KBM-7 (cell line): Measurements from ENCODE around the gene LCNL1.

Source experiments
- DNase-seq: peaks from one replicate; pipeline ENCODE4 v3.0.0-alpha.2; 2015
- in situ Hi-C: fragments of 300-500 bp; cut with MboI; formaldehyde crosslinking; loops from 2 replicates; pipeline ENCODE4 v1.14.3; 2020; ENCODE audit warnings: low sequenced_read_pairs, low pct_unique_long_range_greater_than_20kb, mixed read lengths

LCNL1 gene

GRCh38 chr9:136956604-136957003 is 26.2 kb upstream of the LCNL1 start:
- DNase-seq: no peak
- in situ Hi-C loops: no loop called here

- in situ Hi-C loops: no loop called here
- DNase-seq: no peak
Measured at GRCh38 chr9:136957461-136957860, 25.3 kb upstream of the LCNL1 start.

- no peak for DNase-seq
- in situ Hi-C loops: no loop called here
Measured at GRCh38 chr9:136957901-136958300, 24.9 kb upstream of the LCNL1 start.

GRCh38 chr9:136958473-136958872 is 24.3 kb upstream of the LCNL1 start:
- in situ Hi-C loops: no loop called here

GRCh38 chr9:136958898-136959850 is 23.6 kb upstream of the LCNL1 start:
- DNase-seq: no peak
- in situ Hi-C loops: no loop called here

More at GRCh38 chr9:136958473-136958872, 24.3 kb upstream of the LCNL1 start:
- no peak for DNase-seq

- no peak for DNase-seq
- in situ Hi-C loops: no loop called here
Measured at GRCh38 chr9:136960212-136960937, 22.4 kb upstream of the LCNL1 start.

- no peak for DNase-seq
- in situ Hi-C loops: no loop called here
Measured at GRCh38 chr9:136960938-136961275, 21.9 kb upstream of the LCNL1 start.

- DNase-seq: no peak
- in situ Hi-C loops: no loop called here
Measured at GRCh38 chr9:136961279-136962065, 21.3 kb upstream of the LCNL1 start.

GRCh38 chr9:136962163-136962562 is 20.6 kb upstream of the LCNL1 start:
- no peak for DNase-seq
- in situ Hi-C loops: no loop called here

GRCh38 chr9:136962701-136963248 is 20.0 kb upstream of the LCNL1 start:
- in situ Hi-C loops: no loop called here
- DNase-seq: no peak

- in situ Hi-C loops: no loop called here
- DNase-seq: no peak
Measured at GRCh38 chr9:136963341-136963740, 19.5 kb upstream of the LCNL1 start.

GRCh38 chr9:136963751-136964150 is 19.0 kb upstream of the LCNL1 start:
- in situ Hi-C loops: no loop called here
- no peak for DNase-seq

- in situ Hi-C loops: no loop called here
- DNase-seq: no peak
Measured at GRCh38 chr9:136964171-136964689, 18.6 kb upstream of the LCNL1 start.

GRCh38 chr9:136964833-136965422 is 17.9 kb upstream of the LCNL1 start:
- in situ Hi-C loops: no loop called here
- no peak for DNase-seq

- in situ Hi-C loops: no loop called here
- DNase-seq: no peak
Measured at GRCh38 chr9:136965771-136966484, 16.9 kb upstream of the LCNL1 start.

GRCh38 chr9:136968333-136969127 is 14.3 kb upstream of the LCNL1 start:
- no peak for DNase-seq
- in situ Hi-C loops: no loop called here

GRCh38 chr9:136969150-136969549 is 13.6 kb upstream of the LCNL1 start:
- DNase-seq: no peak
- in situ Hi-C loops: no loop called here
